ENCODE measurements around the gene MUC5B. TPM values are rescaled to one million over a fixed set of nuclear protein-coding genes. Genes with fewer than 3 reads are reported as not detected.

Gene MUC5B
- total RNA-seq, 1 experiment from 2014 or later, result not detected

- CTCF ChIA-PET, result interaction anchor here (1.2 kb wide), 1 partner anchor 56 kb away, joined by 3 read pairs; no protein-coding TSS in a partner anchor
- H3K4me1 Mint-ChIP-seq (ENCODE audit: insufficient read depth, unreplicated experiment), result no peaks in the 10 kb centered on the region
- no peak for DNase-seq (ENCODE audit: unreplicated experiment)
- H3K27ac Mint-ChIP-seq (ENCODE audit: low read depth, unreplicated experiment), result no peak overlapping the region
- BruUV-seq (replicated peaks), result no TSS peak
- TF ChIP-seq CTCF (IDR thresholded peaks at IDR 0.05; ENCODE audit: unreplicated experiment), result no peak
- no peaks in the 10 kb centered on the region for H3K36me3 Mint-ChIP-seq (ENCODE audit: insufficient read depth, unreplicated experiment)
- peaks cover 11% of the 10 kb centered on the region for H3K27me3 Mint-ChIP-seq (ENCODE audit: insufficient read depth, unreplicated experiment)
- intact Hi-C loops (cut with micrococcal nuclease), result loop anchor here (10.0 kb wide), 1 partner anchor 92 kb away; no protein-coding TSS in a partner anchor
- H3K4me3 Mint-ChIP-seq (ENCODE audit: unreplicated experiment), result no peak overlapping the region
- POLR2A ChIA-PET, result no interaction called here
- H3K9me3 Mint-ChIP-seq (ENCODE audit: unreplicated experiment), result peaks cover 5% of the 10 kb centered on the region
Observed at GRCh38 chr11:1206391-1207271, 16.2 kb upstream of the MUC5B start.

DNA sequence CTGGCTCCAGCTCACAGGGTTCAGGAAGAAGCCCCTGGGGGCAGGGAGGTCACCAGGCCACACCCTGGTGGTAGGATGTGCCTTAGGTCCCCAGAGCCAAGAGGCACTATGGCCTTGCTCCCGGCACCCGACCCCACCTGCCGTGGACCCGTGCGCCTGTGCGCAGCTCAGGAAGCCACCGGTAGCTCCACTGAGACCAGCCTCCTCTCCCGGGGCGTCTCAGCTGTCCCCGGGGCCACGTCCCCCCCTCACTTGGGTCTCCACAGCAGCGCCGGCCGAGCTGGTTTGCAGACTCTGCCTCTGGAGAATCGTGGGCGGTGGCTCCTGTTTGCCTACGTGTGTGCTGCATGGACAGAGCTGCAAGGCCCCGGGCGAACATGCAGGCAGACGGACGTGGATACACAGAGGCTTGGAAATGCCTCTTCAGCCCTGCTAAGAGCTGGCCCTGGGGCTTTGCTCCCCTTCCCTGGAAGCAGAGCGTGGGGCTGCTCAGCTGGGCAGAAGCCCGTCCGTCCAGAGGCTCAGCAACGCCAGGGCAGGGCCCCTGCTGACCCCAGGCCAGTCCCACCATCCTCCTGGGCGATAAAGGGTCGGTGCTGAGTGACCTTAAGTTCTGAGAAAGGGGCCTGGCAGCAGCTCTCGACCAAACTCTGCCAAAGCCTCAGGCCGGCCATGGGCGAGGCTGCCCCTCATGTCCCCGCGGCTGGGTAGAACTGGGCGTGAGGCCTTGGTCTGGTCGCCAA, 15.3 kb upstream of the MUC5B start:
- H3K9me3 Mint-ChIP-seq (ENCODE audit: unreplicated experiment), result peaks cover 13% of the 10 kb centered on the region

GRCh38 chr11:1208144-1208393, 14.8 kb upstream of the MUC5B start:
- Mint-ChIP-seq H3K36me3 (ENCODE audit: insufficient read depth, unreplicated experiment) (no peaks in the 10 kb centered on the region), H3K27ac (ENCODE audit: low read depth, unreplicated experiment) (no peak overlapping the region), H3K9me3 (ENCODE audit: unreplicated experiment) (peaks cover 13% of the 10 kb centered on the region), H3K27me3 (ENCODE audit: insufficient read depth, unreplicated experiment) (peaks cover 25% of the 10 kb centered on the region), H3K4me1 (ENCODE audit: insufficient read depth, unreplicated experiment) (no peaks in the 10 kb centered on the region), H3K4me3 (ENCODE audit: unreplicated experiment) (no peak overlapping the region)
- ChIA-PET CTCF (interaction anchor here (0.9 to 1.2 kb wide), 2 partner anchors 10 to 55 kb away, joined by 3 read pairs; no protein-coding TSS in a partner anchor), POLR2A (no interaction called here)
- TF ChIP-seq CTCF (IDR thresholded peaks at IDR 0.05; ENCODE audit: unreplicated experiment), result no peak
- intact Hi-C loops (cut with micrococcal nuclease), result loop anchor here (10.0 kb wide), 1 partner anchor 93 kb away; no protein-coding TSS in a partner anchor
- DNase-seq (ENCODE audit: unreplicated experiment), result no peak
- no TSS peak for BruUV-seq (replicated peaks)

More for the DNA sequence above, 15.3 kb upstream of the MUC5B start:
- no peaks in the 10 kb centered on the region for H3K36me3 Mint-ChIP-seq (ENCODE audit: insufficient read depth, unreplicated experiment)
- intact Hi-C loops (cut with micrococcal nuclease), result loop anchor here (10.0 kb wide), 1 partner anchor 93 kb away; no protein-coding TSS in a partner anchor
- ChIA-PET CTCF (interaction anchor here (0.9 to 1.2 kb wide), 2 partner anchors 11 to 55 kb away, joined by 3 read pairs; no protein-coding TSS in a partner anchor), POLR2A (no interaction called here)
- TF ChIP-seq CTCF (IDR thresholded peaks at IDR 0.05; ENCODE audit: unreplicated experiment), result no peak
- no peak for DNase-seq (ENCODE audit: unreplicated experiment)
- H3K27ac Mint-ChIP-seq (ENCODE audit: low read depth, unreplicated experiment), result no peak overlapping the region
- no peak overlapping the region for H3K4me3 Mint-ChIP-seq (ENCODE audit: unreplicated experiment)
- BruUV-seq (replicated peaks), result no TSS peak
- H3K27me3 Mint-ChIP-seq (ENCODE audit: insufficient read depth, unreplicated experiment), result peaks cover 20% of the 10 kb centered on the region
- no peaks in the 10 kb centered on the region for H3K4me1 Mint-ChIP-seq (ENCODE audit: insufficient read depth, unreplicated experiment)

All from MCF 10A (cell line).